Type B pancreatic cell (in vitro differentiated cells): ENCODE measurements around the gene CLDN25. TPM values are rescaled to one million over a fixed set of nuclear protein-coding genes. Genes with fewer than 3 reads are reported as not detected.

ENCODE experiments used
- total RNA-seq: library from RNA; stranded (reverse); gene quantifications from 2 replicates; pipeline ENCODE4 v1.2.1, GENCODE V29; 2021; ENCODE audit warnings: low replicate concordance

The CLDN25 gene
- total RNA-seq, 1 donor from 2014 or later, result not detected

Other genes starting within 250 kb of the CLDN25 start
- 0.81 and 2.6 TPM in 2 replicates for gene TMPRSS5, start 73.5 kb upstream of the CLDN25 start, total RNA-seq
- 19.9 and 21.9 TPM in 2 replicates for gene ZW10, start 6.1 kb upstream of the CLDN25 start, total RNA-seq
- 22.7 and 46.9 TPM in 2 replicates for gene USP28, start 95.8 kb downstream of the CLDN25 start, total RNA-seq
- 0.17 TPM in 2 replicates for gene HTR3B, start 125.0 kb downstream of the CLDN25 start, total RNA-seq
- 0.27 TPM in 1 of 2 replicates, not detected in the other for gene HTR3A, start 195.3 kb downstream of the CLDN25 start, total RNA-seq